HG02884 (cell line): ENCODE measurements around the gene LAMB2.

Source experiments
- ATAC-seq: cut with Tn5 transposase; IDR thresholded peaks from one replicate; pipeline ENCODE4 v1.9.1; 2021; ENCODE audit warnings: mild to moderate bottlenecking, moderate library complexity; ENCODE audit not compliant: unreplicated experiment

Gene LAMB2

GRCh38 chr3:49161808-49162530, 29.1 kb upstream of the LAMB2 start:
- no peak for ATAC-seq

- no peak for ATAC-seq
Measured at GRCh38 chr3:49161197-49161596, 28.3 kb upstream of the LAMB2 start.

GRCh38 chr3:49158792-49159191, 25.9 kb upstream of the LAMB2 start:
- no peak for ATAC-seq

- ATAC-seq = no peak
Measured at GRCh38 chr3:49158103-49158709, 25.4 kb upstream of the LAMB2 start.

- no peak for ATAC-seq
Measured at GRCh38 chr3:49157289-49157688, 24.4 kb upstream of the LAMB2 start.

- no peak for ATAC-seq
Measured at GRCh38 chr3:49153349-49153912, 20.6 kb upstream of the LAMB2 start.

GRCh38 chr3:49151610-49152009, 18.8 kb upstream of the LAMB2 start:
- no peak for ATAC-seq

- ATAC-seq = no peak
Measured at GRCh38 chr3:49148159-49148558, 15.3 kb upstream of the LAMB2 start.

GRCh38 chr3:49140080-49140479, 7.2 kb upstream of the LAMB2 start:
- ATAC-seq = no peak

GRCh38 chr3:49135499-49135898, 2.6 kb upstream of the LAMB2 start:
- ATAC-seq = no peak

GRCh38 chr3:49134471-49135265, 1.8 kb upstream of the LAMB2 start:
- no peak for ATAC-seq

- ATAC-seq = no peak
Measured at GRCh38 chr3:49133226-49133951, 539 bp upstream of the LAMB2 start.

GRCh38 chr3:49132073-49132436, 795 bp downstream of the LAMB2 start:
- ATAC-seq = no peak

- ATAC-seq = no peak
Measured at GRCh38 chr3:49131576-49131975, 1.3 kb downstream of the LAMB2 start.

GRCh38 chr3:49131040-49131439, 1.8 kb downstream of the LAMB2 start:
- ATAC-seq = no peak

- no peak for ATAC-seq
Measured at GRCh38 chr3:49124991-49125670, 7.7 kb downstream of the LAMB2 start.

- ATAC-seq = no peak
Measured at GRCh38 chr3:49124203-49124602, 8.6 kb downstream of the LAMB2 start.

GRCh38 chr3:49123687-49124086, 9.2 kb downstream of the LAMB2 start:
- no peak for ATAC-seq

GRCh38 chr3:49122886-49123545, 9.8 kb downstream of the LAMB2 start:
- no peak for ATAC-seq

GRCh38 chr3:49122451-49122850, 10.4 kb downstream of the LAMB2 start:
- ATAC-seq = no peak
